GM12875 (cell line): ENCODE measurements around the gene ELMOD2.
A peak's percentile ranks its signal among the peaks of the same experiment; 100 is the strongest.
"Not testable (repeated sequence)": the region's sequence is repeated elsewhere in the genome, so short reads cannot be mapped to it uniquely, and the experiment has no call there.

Experiments
- H3K4me3 ChIP-seq: one replicate; pipeline ENCODE4 v1.5.1; 2011; ENCODE audit warnings: low read depth, low read length, control low read depth
- TF ChIP-seq, protein P1 (sequence below): IDR thresholded peaks from 2 replicates; pipeline ENCODE4 v1.5.1; 2011; ENCODE audit warnings: low read depth, mild to moderate bottlenecking, control low read depth, inconsistent platforms, low read length, moderate library complexity, borderline replicate concordance; ENCODE audit not compliant: insufficient read depth

Gene ELMOD2

DNA sequence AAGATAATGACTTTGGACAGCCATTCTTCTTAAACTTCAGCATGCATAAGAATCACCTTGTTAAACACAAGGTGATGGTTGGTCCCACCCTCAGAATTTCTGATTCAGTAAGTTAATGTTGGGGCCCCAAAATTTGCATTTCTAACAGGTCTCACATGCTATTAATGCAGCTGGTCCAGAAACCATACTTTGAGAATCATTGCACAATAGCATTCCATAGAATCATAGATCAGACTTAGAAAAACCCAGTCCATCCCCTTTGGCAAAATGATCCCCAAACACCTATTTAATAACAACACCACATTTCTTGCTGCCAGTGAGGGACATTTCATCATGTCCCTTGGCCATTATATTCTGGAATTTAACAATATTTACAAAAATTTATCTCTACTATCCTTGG, 19.7 kb upstream of the ELMOD2 start:
- TF ChIP-seq, protein P1, sequence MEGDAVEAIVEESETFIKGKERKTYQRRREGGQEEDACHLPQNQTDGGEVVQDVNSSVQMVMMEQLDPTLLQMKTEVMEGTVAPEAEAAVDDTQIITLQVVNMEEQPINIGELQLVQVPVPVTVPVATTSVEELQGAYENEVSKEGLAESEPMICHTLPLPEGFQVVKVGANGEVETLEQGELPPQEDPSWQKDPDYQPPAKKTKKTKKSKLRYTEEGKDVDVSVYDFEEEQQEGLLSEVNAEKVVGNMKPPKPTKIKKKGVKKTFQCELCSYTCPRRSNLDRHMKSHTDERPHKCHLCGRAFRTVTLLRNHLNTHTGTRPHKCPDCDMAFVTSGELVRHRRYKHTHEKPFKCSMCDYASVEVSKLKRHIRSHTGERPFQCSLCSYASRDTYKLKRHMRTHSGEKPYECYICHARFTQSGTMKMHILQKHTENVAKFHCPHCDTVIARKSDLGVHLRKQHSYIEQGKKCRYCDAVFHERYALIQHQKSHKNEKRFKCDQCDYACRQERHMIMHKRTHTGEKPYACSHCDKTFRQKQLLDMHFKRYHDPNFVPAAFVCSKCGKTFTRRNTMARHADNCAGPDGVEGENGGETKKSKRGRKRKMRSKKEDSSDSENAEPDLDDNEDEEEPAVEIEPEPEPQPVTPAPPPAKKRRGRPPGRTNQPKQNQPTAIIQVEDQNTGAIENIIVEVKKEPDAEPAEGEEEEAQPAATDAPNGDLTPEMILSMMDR: no peak
- H3K4me3 ChIP-seq: no peak overlapping the region

DNA sequence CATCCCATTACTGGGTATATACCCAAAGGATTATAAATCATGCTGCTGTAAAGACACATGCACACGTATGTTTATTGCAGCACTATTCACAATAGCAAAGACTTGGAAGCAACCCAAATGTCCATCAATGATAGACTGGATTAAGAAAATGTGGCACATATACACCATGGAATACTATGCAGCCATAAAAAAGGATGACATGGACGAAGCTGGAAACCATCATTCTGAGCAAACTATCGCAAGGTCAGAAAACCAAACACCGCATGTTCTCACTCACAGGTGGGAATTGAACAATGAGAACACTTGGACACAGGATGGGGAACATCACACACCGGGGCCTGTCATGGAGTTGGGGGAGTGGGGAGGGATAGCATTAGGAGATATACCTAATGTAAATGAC, 10.2 kb upstream of the ELMOD2 start:
- not testable (repeated sequence) for H3K4me3 ChIP-seq

DNA sequence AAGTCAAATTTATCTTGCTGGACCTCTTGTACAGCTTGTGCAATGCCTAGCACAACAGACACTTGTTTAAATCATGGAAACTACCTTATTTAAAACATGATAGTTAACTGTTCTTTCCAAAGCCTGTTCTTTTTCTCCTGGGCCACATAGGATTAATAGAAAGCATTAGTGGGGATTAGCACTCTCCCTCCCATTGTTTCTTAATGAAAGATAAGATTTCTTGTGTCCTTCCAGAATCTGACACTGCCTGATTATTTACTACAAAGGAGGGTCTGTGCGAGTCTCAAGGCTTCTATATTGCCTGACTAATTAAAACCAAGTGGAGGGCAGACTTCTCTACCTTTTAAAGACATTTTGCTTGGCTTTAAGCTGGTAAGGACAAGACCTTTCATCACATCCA, 8.5 kb upstream of the ELMOD2 start:
- no peak overlapping the region for H3K4me3 ChIP-seq
- TF ChIP-seq, protein P1: no peak

DNA sequence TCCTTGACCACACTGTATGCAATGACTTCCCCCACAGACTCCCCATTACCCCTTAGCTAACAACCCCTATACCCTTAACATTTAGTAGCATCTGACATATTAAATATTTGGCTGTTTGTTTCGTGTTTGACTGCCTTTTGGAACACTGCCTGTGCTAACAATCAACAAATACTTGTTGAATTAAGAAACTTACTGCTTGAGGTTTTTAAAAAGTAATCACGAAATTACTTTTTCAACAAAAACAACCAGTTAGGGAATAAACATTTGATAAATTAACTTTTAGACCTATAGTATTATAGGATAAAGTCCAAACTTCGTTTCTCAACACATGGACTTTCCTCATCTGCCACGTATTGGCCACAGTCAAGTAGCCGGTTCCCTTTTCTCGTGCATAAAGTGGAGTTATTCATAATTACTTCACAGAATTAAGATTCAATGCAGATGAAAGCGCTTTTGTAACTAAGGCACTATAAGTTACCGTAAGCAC, 555 bp upstream of the ELMOD2 start:
- TF ChIP-seq, protein P1: no peak
- peak overlapping the region; percentile 31 for H3K4me3 ChIP-seq

DNA sequence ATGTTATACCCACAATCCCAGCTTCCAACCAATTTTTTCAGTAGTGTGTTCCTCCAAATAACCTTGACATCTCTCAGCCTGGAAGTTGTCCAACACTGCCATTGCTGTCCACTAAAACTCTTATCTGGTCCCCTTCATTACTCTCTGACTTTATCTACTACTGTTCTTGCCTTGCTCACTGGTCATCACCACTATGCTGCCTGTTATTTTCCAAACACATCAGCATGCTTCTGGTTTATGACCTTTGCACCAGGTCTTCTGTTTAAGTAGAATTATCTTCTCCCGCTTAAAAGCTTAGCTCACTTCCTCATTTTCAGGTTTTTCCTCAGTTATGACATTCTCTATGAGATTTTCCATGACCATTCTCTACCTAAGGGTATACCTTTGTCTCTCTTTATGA, 5.5 kb downstream of the ELMOD2 start:
- no peak overlapping the region for H3K4me3 ChIP-seq

DNA sequence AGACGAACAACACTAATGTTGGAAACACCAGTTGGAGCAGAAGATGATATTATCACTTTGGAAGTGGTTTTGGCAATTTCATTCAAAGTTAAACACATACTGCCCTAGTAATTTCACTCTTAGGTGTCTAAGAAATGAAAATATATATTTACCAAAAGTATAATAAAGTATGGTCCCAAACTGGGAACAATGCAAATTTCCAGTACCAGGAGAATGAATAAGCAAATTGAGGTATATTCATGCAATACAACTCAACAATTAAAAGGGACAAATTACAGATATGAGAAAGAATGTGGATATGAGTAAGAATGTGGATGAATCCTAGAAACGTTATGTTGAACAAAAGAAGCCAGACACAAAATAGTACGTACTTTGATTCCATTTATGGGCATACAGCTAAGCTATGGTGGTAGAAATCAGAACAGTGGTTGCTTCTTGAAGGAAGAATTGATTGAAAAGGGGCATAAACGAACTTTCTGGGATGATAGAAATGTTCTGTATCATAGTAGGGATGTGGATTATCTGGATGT, 10.0 kb downstream of the ELMOD2 start:
- TF ChIP-seq, protein P1: no peak
- H3K4me3 ChIP-seq: no peak overlapping the region

More for the DNA sequence above, 5.5 kb downstream of the ELMOD2 start:
- TF ChIP-seq, protein P1: no peak

DNA sequence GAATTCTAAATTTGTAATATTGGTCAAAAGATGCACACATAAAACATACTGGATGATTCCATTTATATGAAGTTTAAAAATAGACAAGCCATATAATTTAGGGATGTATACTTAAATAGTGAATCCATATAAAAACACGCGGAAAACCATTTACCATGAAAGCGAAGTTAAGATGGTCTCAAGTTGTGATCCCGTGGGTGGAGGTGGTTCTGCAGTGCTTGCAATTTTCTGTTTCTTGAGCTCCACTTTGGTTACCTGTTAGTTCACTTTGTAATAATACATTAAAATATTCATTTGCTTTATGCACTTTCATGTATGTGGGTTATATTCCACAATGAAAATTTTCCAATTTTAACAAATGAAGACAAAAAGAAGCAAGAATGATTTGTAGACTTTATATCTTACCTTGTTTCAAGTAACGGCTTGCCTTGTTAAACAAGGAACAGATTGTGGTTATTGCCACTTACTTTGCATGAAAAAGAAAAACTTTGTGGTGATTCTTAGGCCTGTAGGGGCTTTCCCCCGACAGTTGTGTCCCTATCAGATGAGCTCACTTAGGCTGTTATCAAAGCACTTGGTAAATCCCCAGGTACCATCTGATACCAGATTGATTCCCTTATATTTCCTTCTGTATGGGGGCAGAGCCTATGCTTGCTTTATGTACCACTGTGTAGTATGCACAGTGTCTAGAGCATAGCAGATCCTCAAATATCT, 32.6 kb downstream of the ELMOD2 start:
- H3K4me3 ChIP-seq: no peak overlapping the region
- TF ChIP-seq, protein P1: no peak
